Measurements from ENCODE around the gene FNDC8. TPM values are rescaled to one million over a fixed set of nuclear protein-coding genes. Genes with fewer than 3 reads are reported as not detected.
"Not testable (repeated sequence)": the region's sequence is repeated elsewhere in the genome, so short reads cannot be mapped to it uniquely, and the experiment has no call there.

Gene FNDC8
- total RNA-seq, 1 donor from 2014 or later = not detected

DNA sequence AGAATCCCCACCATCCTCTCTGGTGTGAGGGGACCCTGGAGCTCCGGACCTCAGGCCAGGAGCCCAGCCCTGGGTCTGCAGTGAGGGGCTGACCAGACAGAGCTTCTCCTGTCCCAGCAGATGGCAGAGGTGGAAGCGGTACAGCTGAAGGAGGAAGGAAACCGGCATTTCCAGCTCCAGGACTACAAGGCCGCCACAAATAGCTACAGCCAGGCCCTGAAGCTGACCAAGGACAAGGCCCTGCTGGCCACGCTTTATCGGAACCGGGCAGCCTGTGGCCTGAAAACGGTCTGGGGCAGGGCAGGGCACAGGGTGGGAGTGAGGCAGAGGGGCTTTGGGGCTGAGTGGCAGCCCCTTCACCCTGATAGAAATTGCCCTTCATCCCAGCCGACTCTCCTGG, 26.7 kb downstream of the FNDC8 start:
- Histone ChIP-seq H3K4me3 (ENCODE audit: low read depth, low read length) (no peak overlapping the region), H3K36me3 (ENCODE audit: control insufficient read depth, insufficient read depth, low read length) (no peaks in the 10 kb centered on the region), H3K27me3 (ENCODE audit: control insufficient read depth, insufficient read depth, low read length) (peaks cover 4% of the 10 kb centered on the region)
- TF ChIP-seq, protein P1, sequence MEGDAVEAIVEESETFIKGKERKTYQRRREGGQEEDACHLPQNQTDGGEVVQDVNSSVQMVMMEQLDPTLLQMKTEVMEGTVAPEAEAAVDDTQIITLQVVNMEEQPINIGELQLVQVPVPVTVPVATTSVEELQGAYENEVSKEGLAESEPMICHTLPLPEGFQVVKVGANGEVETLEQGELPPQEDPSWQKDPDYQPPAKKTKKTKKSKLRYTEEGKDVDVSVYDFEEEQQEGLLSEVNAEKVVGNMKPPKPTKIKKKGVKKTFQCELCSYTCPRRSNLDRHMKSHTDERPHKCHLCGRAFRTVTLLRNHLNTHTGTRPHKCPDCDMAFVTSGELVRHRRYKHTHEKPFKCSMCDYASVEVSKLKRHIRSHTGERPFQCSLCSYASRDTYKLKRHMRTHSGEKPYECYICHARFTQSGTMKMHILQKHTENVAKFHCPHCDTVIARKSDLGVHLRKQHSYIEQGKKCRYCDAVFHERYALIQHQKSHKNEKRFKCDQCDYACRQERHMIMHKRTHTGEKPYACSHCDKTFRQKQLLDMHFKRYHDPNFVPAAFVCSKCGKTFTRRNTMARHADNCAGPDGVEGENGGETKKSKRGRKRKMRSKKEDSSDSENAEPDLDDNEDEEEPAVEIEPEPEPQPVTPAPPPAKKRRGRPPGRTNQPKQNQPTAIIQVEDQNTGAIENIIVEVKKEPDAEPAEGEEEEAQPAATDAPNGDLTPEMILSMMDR (IDR thresholded peaks at IDR 0.05; ENCODE audit: insufficient read depth, low read length, poor library complexity, severe bottlenecking) = no peak
- DNase-seq (ENCODE audit: low read depth) = no peak

DNA sequence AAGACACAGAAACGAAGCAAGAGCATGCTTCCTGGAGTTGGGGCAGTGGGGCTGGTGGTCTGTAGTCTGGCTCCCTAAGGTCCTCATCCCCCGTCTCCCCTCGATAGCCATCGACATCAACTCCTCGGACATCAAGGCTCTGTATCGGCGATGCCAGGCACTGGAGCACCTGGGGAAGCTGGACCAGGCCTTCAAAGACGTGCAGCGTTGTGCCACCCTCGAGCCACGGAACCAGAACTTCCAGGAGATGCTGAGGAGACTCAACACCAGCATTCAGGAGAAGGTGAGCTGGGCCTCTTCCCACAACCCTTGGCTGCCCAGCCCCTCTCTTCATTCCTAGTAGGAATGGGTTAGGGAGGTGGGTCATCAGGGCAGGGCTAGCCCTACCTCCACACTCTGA, 28.5 kb downstream of the FNDC8 start:
- Histone ChIP-seq H3K36me3 (ENCODE audit: control insufficient read depth, insufficient read depth, low read length) (no peaks in the 10 kb centered on the region), H3K4me3 (ENCODE audit: low read depth, low read length) (no peak overlapping the region), H3K27me3 (ENCODE audit: control insufficient read depth, insufficient read depth, low read length) (peaks cover 4% of the 10 kb centered on the region)
- TF ChIP-seq, protein P1 (IDR thresholded peaks at IDR 0.05; ENCODE audit: insufficient read depth, low read length, poor library complexity, severe bottlenecking) = no peak
- DNase-seq (ENCODE audit: low read depth) = no peak

DNA sequence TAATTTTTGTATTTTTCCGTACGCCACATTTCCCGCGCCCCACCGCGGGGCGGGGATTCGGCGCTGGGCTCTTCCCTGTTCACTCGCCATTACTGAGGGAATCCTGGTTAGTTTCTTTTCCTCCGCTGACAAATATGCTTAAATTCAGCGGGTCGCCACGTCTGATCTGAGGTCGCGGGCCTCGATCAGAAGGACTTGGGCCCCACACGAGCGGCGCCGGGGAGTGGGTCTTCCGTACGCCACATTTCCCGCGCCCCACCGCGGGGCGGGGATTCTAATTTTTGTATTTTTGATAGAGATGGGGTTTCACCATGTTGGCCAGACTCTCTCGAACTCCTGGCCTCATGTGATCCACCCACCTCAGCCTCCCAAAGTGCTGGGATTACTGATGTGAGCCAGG, 29.7 kb downstream of the FNDC8 start:
- not testable (repeated sequence) for H3K4me3 ChIP-seq (ENCODE audit: low read depth, low read length); DNase-seq (ENCODE audit: low read depth); H3K27me3 ChIP-seq (ENCODE audit: control insufficient read depth, insufficient read depth, low read length); H3K36me3 ChIP-seq (ENCODE audit: control insufficient read depth, insufficient read depth, low read length)

DNA sequence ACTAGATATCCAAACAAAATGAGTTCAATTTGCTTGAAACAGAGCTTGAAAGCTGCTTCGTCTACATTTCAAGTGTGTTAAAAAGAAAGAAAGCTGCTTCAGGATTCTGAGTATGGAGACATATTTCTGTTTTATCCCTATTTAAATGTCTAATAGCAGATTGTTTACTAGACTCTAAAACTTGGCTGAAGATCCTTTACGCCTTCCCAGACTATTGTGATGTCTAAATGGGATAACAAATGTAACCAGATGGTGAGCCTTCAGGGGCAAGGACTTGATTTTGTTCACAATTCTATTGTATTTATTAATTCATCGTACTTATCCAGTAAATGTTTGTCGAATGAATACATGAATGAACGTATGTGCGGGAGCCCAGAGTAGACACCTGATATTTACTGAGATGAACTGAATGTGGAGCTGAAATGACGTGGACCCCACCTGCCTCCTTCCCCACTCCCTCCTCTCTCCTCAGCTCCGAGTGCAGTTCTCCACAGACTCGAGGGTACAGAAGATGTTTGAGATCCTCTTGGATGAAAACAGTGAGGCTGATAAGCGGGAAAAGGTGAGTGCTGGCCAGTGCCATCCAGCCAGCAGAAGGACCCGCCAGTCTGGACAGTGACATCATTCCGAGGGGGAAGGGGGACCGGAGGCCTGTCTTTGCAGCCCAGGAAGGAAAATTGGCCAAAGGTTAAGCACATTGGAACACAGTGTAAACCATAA, 31.2 kb downstream of the FNDC8 start:
- Histone ChIP-seq H3K27me3 (ENCODE audit: control insufficient read depth, insufficient read depth, low read length) (peaks cover 4% of the 10 kb centered on the region), H3K4me3 (ENCODE audit: low read depth, low read length) (no peak overlapping the region), H3K36me3 (ENCODE audit: control insufficient read depth, insufficient read depth, low read length) (no peaks in the 10 kb centered on the region)
- TF ChIP-seq, protein P1 (IDR thresholded peaks at IDR 0.05; ENCODE audit: insufficient read depth, low read length, poor library complexity, severe bottlenecking) = no peak
- DNase-seq (ENCODE audit: low read depth) = no peak

DNA sequence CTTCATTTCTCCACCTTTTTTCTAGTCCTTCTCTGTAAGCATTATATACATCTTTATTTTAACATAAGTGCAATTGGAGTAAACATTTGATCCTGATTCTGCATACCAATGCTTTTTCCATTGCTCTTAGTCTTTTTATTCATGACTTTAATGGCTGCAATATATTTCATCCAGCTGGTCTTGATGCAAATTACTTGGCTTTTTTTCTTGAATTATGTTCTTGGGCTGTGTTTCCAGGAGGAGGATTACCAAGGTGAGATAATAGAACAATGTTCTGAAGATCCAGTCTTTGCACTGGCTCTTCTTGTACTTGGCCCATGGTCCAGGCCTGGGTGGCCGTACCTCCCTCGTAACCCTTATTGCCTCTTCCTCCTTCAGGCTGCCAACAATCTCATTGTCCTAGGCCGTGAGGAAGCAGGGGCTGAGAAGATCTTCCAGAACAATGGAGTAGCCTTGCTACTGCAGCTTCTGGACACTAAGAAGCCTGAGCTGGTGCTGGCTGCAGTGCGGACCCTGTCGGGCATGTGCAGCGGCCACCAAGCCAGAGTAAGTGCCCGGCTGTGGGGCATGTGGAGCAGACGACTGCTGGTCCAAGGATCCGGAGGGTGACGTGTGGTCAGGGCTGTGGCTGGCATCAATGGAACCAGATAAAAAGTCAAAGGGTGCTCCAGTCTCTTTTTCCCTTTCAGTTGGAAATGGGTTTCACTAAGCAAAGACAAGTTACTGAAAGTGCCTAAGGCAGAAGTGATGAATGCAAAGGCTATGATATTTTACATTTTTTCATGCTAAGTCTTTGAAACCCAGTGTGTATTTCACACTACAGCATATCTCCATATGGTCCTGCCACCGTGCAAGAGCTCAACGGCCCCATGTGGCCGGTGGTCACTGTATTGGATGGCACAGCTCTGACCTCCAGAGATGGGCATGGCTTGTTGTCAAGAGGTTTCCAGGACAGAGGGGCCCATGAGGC, 33.1 kb downstream of the FNDC8 start:
- TF ChIP-seq, protein P1 (IDR thresholded peaks at IDR 0.05; ENCODE audit: insufficient read depth, low read length, poor library complexity, severe bottlenecking) = no peak
- Histone ChIP-seq H3K4me3 (ENCODE audit: low read depth, low read length) (no peak overlapping the region), H3K27me3 (ENCODE audit: control insufficient read depth, insufficient read depth, low read length) (no peaks in the 10 kb centered on the region), H3K36me3 (ENCODE audit: control insufficient read depth, insufficient read depth, low read length) (no peaks in the 10 kb centered on the region)
- no peak for DNase-seq (ENCODE audit: low read depth)

DNA sequence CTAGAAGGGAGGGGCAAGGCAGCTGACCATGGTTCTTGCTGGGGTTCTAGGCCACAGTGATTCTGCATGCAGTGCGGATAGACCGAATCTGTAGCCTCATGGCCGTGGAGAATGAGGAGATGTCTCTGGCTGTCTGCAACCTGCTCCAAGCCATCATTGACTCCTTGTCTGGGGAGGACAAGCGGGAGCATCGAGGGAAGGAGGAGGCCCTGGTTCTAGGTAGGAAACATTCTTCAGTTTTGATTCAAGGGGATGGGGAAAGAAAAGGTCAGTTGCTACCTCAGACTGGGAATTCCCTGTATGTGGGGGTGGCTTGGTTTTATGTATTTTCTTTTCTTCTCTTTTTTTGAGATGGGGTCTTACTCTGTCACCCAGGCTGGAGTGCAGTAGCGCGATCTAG, 33.8 kb downstream of the FNDC8 start:
- DNase-seq (ENCODE audit: low read depth) = no peak
- TF ChIP-seq, protein P1 (IDR thresholded peaks at IDR 0.05; ENCODE audit: insufficient read depth, low read length, poor library complexity, severe bottlenecking) = no peak
- no peaks in the 10 kb centered on the region for H3K27me3 ChIP-seq (ENCODE audit: control insufficient read depth, insufficient read depth, low read length)
- H3K4me3 ChIP-seq (ENCODE audit: low read depth, low read length) = no peak overlapping the region
- no peaks in the 10 kb centered on the region for H3K36me3 ChIP-seq (ENCODE audit: control insufficient read depth, insufficient read depth, low read length)

Measured in kidney epithelial cell (primary cell).